GM21381 (cell line): ENCODE results near the gene HSD17B11.
"Not testable (repeated sequence)": the region's sequence is repeated elsewhere in the genome, so short reads cannot be mapped to it uniquely, and the experiment has no call there.

Experiments
- ATAC-seq: cut with Tn5 transposase; IDR thresholded peaks from one replicate; pipeline ENCODE4 v1.9.1; 2021; ENCODE audit warnings: mild to moderate bottlenecking, moderate library complexity; ENCODE audit not compliant: unreplicated experiment

HSD17B11 gene, protein sequence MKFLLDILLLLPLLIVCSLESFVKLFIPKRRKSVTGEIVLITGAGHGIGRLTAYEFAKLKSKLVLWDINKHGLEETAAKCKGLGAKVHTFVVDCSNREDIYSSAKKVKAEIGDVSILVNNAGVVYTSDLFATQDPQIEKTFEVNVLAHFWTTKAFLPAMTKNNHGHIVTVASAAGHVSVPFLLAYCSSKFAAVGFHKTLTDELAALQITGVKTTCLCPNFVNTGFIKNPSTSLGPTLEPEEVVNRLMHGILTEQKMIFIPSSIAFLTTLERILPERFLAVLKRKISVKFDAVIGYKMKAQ

DNA sequence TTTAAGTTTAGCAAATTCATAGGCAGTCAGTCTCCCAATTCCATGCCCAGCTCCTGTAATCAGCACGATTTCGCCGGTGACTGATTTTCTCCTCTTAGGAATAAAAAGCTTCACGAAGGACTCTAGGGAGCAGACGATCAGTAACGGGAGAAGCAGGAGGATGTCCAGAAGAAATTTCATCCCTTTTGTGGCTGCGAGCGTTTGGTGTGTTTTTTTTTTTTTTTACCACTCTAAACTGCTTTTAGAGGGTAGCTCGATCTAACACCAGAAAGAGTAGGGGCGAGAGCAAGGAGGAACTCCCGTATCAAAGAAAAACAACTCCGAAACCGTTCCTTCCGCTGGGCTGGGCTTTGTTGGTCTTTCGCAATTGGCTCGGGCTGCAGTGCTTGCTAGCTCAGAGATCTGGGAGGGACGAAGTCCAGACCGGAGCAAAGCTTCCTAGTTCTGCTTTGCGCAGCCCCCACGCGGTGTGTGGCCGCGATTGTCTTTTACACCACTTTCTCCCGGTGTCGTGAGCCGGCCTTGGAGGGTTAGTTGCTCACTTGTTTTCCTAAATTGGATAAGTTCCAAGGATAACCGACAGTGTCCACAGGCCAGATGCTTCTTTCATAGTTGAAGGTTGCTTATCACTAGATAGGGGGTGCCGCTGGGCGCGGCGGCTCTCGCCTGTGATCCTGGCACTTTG, at the start of gene HSD17B11:
Gene HSD17B11 (minus strand): TSS at position 298 of the 685 bp plus-strand sequence. CDS start 118 bp downstream, at position 180.
- ATAC-seq: peak; percentile 99

GRCh38 chr4:87433342-87433741, 42.4 kb upstream of the HSD17B11 start:
- no peak for ATAC-seq

- no peak for ATAC-seq
Observed at GRCh38 chr4:87430038-87430437, 39.0 kb upstream of the HSD17B11 start.

DNA sequence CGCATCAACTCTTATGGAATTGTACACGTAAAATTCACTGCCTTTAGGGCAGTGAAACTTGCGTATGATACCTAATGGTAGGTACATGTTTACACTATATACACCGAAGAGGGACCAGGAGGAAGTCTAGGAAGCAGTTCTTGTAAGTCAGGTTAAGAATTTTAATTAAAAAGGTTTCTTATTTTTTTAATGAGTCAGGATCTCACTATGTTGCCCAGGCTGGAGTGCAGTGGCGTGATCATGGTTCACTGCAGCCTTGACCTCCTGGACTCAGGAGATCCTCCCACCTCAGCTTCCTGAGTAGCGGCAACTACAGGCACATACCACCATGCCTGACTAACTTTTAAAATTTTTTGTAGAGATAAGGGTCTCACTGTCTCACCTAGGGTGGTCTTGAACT, 38.0 kb upstream of the HSD17B11 start:
- ATAC-seq: no peak

DNA sequence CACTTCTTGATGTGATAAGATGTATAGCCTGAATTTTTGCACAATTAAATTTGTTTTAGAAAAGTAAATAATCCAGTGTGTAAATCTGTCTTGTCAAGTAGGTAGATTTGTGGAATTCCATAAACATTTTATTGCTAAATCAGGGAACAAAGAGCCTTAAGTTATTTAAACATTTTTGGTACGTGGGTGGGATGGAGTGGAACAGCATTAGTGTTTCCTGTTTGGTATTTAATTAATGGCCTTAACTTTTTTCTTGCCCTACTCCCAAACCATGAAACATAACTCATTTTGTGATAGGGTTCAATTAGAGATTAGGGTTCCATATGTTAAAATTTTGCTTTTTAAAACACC, 36.5 kb upstream of the HSD17B11 start:
- ATAC-seq: no peak

DNA sequence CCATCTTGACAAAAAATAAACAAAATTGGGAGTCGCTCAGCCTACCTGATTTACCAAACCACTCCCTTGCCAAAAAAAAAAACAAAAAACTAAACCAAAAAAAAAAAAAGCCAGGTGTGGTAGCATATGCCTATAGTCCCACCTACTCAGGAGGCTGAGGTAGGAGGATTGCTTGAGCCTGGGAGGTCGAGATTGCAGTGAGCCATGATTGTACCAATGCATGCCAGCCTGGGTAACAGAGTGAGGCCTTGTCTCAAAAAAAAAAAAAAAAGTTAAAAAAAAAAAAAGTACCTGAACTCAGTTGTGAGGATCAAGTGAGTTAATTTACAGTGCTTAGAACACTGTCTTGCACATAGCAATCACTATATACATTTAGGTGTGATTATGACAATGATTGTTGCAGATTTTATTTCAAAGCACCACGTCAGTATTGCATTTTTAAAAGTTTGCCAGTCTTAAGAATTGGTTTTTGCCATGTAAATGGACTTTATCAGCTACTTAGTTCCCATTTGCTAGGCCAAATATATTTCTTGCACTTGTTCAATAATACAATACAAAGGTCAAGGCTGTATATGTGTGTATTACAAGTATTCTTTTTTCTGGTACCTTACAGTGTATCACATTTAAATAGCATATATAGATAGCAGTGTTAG, 36.0 kb upstream of the HSD17B11 start:
- ATAC-seq: no peak

DNA sequence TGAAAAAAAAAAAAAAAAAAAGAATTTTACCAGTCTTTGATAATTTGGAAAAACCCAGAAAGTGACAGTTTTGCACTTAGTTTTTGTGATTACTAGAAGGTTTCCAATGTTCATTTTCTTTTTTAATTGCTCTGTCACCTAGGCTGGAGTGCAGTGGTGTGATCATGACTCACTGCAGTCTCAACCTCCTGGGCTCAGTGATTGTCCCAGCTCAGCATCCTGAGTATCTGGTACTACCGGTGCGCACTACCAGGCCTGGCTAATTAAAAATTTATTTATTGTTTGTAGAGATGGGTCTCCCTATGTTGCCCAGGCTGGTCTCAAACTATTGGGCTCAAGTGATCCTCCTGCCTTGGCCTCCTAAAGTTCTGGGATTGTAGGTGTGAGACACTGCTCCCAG, 34.7 kb upstream of the HSD17B11 start:
- no peak for ATAC-seq

- ATAC-seq: not testable (repeated sequence)
Observed at GRCh38 chr4:87424099-87424543, 33.1 kb upstream of the HSD17B11 start.

DNA sequence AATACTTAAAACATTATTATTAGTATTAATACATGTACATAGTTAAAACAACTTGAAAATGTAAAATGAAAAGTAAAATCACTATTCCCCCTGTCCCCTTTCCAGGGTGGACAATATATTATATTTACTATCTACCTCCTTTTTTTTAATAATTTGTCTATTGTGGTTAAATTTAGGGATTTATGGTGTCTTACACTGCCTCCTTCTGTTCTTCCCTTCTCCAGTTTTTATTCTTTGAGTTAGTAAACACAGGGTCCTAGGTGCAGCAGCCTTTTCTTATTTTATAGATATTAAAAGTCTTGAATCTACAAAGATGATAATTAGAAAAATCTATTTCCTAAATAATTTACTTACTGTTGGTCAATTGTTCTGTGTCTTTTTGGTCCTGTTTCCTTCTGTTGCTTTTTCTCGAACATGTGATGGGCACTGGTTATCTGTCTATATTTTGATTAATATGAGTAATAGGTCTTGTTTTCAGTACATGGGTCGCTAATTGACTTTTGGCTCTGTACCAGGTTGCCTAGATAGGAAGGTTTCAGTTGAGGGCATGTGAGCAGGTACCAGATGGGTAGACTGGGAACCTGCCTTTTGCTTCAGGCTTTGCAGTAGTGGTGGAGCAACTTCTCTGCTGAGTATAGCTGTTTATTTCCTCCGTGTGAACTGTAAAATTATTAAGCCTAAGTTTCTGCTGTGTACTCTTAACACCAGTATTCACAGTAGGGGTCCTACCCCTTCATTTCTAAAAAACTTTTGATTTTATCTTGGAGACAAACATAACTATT, 32.5 kb upstream of the HSD17B11 start:
- no peak for ATAC-seq

DNA sequence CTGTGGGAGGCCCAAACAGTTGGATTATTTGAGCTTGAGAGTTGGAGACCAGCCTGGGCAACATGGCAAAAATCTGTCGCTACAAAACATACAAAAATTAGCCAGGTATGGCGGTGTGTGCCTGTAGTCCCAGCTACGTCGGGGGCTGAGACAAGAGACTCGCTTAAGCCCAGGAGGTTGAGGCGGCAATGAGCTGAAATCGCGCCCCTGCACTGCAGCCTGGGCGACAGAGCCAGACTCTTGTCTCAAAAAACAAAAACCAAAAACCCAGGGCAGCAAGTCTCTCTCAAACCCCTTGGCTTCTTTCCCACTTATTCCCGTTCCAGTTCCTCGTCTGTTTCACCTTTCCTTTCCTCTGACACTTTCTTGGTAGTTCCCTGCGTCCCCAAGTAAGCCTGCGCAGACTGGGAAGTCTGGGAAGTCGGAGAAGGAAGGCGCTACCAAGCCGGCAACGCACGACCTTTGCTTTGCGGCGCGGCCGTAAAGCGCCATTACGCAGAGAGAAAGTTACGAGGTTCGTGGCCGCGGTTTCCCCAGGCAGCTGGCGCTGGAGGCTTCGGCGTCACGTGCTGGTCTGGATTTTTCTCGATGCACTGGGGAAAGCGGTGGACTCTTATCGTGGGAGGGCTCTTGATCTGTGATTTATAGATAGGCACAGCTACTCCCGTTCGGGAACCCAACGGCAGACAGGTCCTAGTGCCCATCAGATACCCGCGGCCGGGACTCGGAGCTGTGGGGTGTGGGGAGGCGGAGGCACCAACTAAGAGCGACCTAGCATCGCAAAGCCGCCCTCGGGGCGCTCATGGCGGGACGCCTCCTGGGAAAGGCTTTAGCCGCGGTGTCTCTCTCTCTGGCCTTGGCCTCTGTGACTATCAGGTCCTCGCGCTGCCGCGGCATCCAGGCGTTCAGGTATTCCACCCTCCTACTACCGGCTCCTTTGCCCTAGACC, 31.4 kb upstream of the HSD17B11 start, which contains the start of gene NUDT9:
Gene NUDT9 (plus strand): TSS at position 470 of the 949 bp plus-strand sequence. CDS start 333 bp downstream, at position 803.
- peak; percentile 79 for ATAC-seq

- ATAC-seq: no peak
Observed at GRCh38 chr4:87420276-87420830, 29.4 kb upstream of the HSD17B11 start.

- ATAC-seq: no peak
Observed at GRCh38 chr4:87419578-87420249, 28.7 kb upstream of the HSD17B11 start.

DNA sequence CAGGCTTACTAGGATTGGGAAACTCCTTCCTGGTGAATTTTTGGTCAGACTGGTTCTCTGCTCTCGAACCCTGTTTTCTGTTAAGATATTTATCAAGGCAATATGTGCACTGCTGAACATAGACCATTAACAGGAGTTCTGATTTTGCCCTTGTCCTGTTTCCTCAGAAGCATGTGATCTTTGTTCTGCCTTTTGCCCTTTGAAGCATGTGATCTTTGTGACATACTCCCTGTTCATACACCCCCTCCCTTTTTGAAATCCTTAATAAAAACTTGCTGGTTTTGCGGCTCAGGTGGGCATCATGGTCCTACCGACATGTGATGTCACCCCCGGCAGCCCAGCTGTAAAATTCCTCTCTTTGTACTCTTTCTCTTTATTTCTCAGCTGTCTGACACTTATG, 27.4 kb upstream of the HSD17B11 start:
- ATAC-seq: not testable (repeated sequence)

- ATAC-seq: no peak
Observed at GRCh38 chr4:87416965-87417364, 26.0 kb upstream of the HSD17B11 start.

- ATAC-seq: no peak
Observed at GRCh38 chr4:87414816-87415215, 23.8 kb upstream of the HSD17B11 start.

DNA sequence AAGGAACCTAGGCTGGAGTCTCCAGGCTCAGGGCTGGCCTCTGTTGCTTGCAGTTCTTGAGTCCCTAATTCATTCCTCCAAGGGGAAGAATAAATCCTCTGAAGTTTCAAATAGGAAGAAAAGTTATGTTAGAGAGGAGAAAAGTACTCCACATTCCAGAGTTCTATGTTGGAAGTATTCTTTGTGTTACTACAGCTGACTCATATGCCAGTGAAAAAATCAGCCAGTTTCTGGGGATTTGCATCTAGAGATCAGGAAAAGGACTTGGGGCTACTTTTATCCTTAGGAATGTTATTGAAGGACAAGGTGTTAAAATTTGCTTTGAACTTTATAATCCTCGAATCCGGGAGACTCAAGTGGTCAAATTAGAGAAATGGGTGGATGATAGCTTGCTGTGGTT, 19.7 kb upstream of the HSD17B11 start:
- ATAC-seq: no peak

GRCh38 chr4:87410157-87410556, 19.2 kb upstream of the HSD17B11 start:
- no peak for ATAC-seq

GRCh38 chr4:87409420-87409939, 18.5 kb upstream of the HSD17B11 start:
- ATAC-seq: no peak

- ATAC-seq: not testable (repeated sequence)
Observed at GRCh38 chr4:87406902-87407301, 15.9 kb upstream of the HSD17B11 start.
